Amniotic stem cell (primary cell): Measurements from ENCODE around the gene LPIN2.
"Not testable (repeated sequence)": the region's sequence is repeated elsewhere in the genome, so short reads cannot be mapped to it uniquely, and the experiment has no call there.

Experiments used
- DNase-seq: peaks from one replicate; lab custom pipeline; 2025; lab: John Stamatoyannopoulos, UW

LPIN2 gene

GRCh38 chr18:3013024-3013804 lies at the start of gene LPIN2:
LPIN2 (minus strand) TSS chr18:3013144; CDS start chr18:2960840, 52,304 bp downstream.
- peak; percentile 93 for DNase-seq

GRCh38 chr18:3061581-3062312 lies 48.8 kb upstream of the LPIN2 start:
- DNase-seq = no peak

- no peak for DNase-seq
These were observed 48.0 kb upstream of the LPIN2 start for GRCh38 chr18:3060667-3061580.

- DNase-seq = no peak
These were observed 46.3 kb upstream of the LPIN2 start for GRCh38 chr18:3059272-3059671.

- no peak for DNase-seq
These were observed 45.6 kb upstream of the LPIN2 start for GRCh38 chr18:3058328-3059191.

GRCh38 chr18:3057526-3057925 lies 44.6 kb upstream of the LPIN2 start:
- DNase-seq = no peak

GRCh38 chr18:3056311-3056710 lies 43.4 kb upstream of the LPIN2 start:
- DNase-seq = no peak

GRCh38 chr18:3055816-3056215 lies 42.9 kb upstream of the LPIN2 start:
- no peak for DNase-seq

GRCh38 chr18:3055186-3055728 lies 42.3 kb upstream of the LPIN2 start:
- no peak for DNase-seq

GRCh38 chr18:3054780-3055179 lies 41.8 kb upstream of the LPIN2 start:
- DNase-seq = no peak

- DNase-seq = no peak
These were observed 41.3 kb upstream of the LPIN2 start for GRCh38 chr18:3054214-3054613.

- no peak for DNase-seq
These were observed 40.1 kb upstream of the LPIN2 start for GRCh38 chr18:3053081-3053480.

GRCh38 chr18:3052411-3052758 lies 39.4 kb upstream of the LPIN2 start:
- no peak for DNase-seq

- no peak for DNase-seq
These were observed 38.9 kb upstream of the LPIN2 start for GRCh38 chr18:3051718-3052410.

- DNase-seq = not testable (repeated sequence)
These were observed 37.0 kb upstream of the LPIN2 start for GRCh38 chr18:3049897-3050454.

GRCh38 chr18:3048820-3049349 lies 35.9 kb upstream of the LPIN2 start:
- DNase-seq = no peak

- no peak for DNase-seq
These were observed 35.2 kb upstream of the LPIN2 start for GRCh38 chr18:3048121-3048520.

GRCh38 chr18:3046216-3046808 lies 33.4 kb upstream of the LPIN2 start:
- DNase-seq = no peak

- no peak for DNase-seq
These were observed 32.2 kb upstream of the LPIN2 start for GRCh38 chr18:3044931-3045698.
